NOMO-1 treated with dmso at 0.1 percent for 144 hours (cell line): ENCODE measurements around the gene COLEC11.
"Not testable (repeated sequence)": the region's sequence is repeated elsewhere in the genome, so short reads cannot be mapped to it uniquely, and the experiment has no call there.

ENCODE experiments used
- DNase-seq: peaks from one replicate; lab custom pipeline; 2025; ENCODE audit not compliant: unreplicated experiment; lab: John Stamatoyannopoulos, UW

The COLEC11 gene

DNA sequence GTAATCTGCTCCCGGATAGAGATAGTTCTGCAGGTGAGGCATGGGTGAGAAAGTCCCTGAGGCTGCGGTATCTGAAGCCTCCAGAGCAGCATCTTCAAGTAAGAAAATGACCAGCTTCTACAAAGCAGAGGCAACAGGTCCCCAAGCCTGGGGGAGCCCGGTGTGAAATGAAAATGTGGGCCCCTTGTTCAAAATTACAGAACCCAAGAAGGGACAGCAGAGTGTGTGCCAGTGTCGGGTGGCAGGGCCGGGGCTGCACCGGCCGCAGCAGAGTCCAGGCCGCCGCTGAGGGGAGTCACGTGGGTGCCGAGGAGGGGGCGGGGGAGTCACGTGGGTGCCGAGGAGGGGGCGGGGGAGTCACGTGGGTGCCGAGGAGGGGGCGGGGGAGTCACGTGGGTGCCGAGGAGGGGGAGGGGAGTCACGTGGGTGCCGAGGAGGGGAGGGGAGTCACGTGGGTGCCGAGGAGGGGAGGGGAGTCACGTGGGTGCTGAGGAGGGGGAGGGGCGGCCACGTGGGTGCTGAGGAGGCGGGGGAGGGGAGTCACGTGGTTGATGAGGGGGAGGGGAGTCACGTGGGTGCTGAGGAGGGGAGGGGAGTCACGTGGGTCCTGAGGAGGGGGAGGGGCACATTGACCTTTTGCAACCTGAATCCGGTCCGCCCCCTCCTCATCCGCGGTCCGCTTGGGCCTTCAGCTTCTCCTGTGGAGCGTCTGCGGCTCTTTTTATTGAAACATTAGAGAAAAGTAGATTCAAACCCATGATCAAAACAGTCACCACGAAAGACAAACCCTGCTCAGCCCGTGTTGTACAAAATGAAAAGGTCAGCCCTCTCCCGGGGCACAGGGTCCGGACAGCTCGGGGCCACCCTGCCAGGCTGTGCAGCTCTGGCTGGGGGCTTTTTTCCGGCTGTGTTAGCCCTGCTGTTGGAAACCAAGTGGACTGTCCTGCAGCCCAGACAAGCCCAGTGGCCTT, 10.4 kb downstream of the COLEC11 start:
- no peak for DNase-seq

DNA sequence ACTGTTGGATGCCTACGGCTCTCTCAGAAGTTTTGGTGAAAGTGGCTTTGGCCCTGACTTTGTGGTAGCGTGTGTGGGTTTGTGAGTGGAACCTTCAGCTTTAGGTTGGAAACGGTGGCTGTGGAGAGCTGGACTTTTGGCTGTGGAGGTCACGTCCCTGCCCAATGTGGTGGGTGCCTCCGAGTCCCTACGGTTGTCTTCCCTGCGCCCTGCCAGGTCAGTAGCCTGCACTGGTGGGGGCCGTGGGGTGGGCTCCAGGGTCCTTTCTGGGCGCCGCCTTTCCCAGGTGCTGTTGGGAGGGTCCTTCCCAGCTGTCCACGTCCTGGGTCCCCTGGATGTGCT, 11.1 kb downstream of the COLEC11 start:
- DNase-seq, result no peak

DNA sequence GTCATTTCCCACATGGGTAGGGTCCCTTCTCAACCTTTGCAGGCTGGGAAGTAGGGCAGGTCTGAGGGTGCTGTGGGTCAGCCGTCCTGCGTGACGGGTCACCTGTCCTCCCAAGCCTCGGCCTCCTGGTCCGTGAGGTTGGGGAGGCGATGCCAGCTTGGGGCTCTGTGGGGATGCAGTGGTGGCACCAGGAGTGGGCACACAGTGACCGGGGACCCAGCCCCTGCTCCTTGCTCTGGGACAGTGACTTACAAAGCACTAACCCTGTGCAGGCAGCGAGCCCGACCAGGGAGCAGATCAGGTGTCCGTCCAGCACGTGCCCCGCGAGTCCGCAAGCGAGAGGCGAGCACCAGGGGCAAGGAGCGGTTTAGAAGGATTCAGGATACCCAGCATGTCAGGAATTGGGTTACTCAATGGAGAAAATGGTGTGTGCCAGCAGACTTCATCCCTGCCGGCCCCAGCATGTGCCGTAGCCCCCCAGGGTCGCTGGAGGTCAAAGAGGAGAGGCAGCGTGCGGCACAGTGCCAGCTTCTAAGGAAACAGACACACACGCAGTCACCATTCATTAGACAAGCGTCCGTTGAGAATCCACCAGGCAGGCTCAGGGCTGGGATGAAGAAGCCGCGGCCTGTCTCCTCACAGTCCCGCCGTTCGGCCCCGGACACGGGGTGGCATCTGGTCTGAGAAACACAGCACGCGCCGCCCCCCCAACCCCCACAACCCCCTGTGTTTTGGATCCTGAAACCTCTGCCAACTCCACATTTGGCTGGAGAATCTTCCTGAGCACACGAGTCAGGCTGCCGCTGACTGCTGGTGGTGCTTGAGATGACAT, 11.7 kb downstream of the COLEC11 start:
- no peak for DNase-seq

DNA sequence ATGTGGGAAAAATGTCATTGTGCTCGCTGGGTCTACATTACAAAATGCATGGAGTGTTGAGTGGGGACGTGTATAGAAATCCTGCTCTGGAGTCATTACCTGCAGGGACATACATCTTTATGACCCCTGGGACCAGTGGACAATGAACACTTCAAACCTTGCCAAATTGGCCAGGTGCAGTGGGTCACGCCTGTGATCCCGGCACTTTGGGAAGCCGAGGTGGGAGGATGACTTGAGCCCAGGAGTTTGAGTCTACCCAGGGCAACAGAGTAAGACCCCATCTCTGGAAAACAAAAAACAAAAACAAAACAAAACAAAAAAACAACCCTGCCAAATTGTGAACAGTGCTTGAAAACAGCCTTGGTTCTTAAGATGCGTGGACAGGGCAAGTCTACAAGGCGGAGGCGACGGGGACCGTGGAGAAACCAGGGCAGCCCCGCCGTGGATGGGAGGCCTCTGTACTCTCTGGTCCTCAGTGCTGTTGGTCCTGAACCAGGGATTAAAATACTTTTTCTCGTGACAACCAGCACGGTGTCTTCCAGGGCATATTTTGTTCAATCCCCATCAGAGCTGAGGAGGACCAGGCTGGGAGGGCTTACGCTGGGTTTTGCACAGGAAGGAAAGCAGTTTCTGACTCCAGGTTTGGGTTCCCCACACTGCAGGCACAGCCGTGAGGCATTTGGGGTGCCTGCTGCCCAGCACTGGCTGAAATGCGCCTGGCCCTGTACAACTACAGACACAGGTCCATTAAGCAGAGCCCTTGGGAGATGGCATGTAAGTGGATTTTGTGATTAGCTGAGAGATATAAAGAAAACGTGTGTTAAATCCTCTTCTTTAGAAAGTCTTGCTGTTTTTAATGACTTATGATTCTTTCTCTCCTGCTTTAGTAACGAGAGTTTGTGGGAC, 13.7 kb downstream of the COLEC11 start:
- no peak for DNase-seq

DNA sequence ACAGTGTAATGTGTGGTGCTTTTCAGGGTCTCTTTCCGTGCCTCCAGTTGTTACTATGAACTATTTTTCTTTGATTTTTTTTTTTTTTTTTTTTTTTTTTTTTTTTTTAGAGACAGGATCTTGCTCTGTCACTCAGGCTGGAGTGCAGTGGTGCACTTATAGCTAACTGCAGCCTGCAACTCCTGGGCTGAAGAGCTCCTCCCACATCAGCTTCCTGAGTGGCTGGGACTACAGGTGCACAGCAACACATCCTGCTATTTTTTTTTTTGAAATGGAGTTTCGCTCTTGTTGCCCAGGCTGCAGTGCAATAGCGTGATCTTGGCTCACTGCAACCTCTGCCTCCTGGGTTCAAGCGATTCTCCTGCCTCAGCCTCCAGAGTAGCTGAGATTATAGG, 14.4 kb downstream of the COLEC11 start:
- DNase-seq, result not testable (repeated sequence)

DNA sequence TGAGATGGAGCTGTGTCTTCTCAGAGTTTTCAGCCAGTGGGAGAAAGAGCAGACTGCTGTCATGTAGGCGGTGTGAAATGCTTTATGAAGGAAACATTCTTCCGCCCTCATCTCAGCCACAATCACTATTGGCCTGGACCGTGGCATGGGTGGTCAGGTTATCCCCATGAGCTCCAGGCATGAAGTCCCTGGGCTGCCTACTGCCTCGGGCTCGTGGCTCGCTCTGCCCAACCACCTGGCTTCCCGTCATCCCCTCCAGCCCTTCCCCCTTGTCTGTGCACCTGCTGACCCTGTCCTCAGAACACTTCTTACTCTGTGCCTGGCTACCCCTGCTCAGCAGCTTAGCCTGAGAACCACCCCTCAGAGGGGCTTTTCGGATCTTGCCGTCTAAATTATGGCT, 15.5 kb downstream of the COLEC11 start:
- DNase-seq, result no peak

DNA sequence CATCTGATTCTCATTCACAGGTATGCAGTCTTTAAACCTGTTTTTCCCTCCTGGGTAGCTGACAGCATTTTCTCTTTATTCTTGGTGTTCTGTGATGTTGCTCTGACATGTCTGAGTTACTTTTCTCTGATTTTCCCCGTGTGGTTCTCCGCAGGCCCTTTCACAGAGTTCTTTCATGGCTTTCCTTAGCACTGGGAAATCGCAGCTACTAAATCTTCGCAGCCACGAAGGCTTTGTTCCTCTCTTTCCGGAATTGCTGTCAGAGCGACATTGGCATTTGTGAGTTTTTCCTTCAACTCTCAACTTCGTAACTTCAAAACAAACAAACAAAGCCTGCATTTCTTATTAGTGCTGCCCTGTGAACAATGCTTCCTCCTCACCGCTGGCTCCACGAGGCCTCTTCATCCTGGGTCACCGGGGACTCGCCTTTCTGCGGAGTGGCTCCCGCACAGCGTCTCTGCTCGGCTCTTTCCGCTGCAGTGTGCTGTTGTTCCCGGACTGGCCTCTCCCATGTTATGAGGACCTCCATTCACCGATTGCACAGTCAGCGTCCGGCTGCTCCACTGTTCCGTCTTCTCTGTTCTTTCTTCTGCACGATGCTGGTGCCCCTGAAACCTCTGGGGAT, 16.1 kb downstream of the COLEC11 start:
- no peak for DNase-seq

DNA sequence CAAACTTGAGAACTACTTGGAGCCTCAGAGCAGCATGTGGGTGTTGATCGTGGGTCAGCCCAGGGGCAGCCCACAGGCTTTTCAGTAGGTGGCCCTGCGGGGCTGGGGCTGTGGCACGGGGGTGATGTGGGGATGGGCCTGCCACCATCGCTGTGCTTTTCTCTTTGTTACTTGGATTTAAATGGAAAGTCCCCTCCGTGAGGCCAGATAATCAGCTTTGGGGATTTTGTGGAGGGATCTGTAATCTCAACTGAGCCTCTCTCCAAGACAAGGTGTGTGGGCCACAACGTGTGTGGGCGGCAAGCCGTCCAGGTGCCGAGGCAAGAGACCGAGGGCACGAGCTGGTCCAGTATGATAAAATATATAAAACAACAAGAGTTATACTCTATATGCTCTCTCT, 16.7 kb downstream of the COLEC11 start:
- no peak for DNase-seq

DNA sequence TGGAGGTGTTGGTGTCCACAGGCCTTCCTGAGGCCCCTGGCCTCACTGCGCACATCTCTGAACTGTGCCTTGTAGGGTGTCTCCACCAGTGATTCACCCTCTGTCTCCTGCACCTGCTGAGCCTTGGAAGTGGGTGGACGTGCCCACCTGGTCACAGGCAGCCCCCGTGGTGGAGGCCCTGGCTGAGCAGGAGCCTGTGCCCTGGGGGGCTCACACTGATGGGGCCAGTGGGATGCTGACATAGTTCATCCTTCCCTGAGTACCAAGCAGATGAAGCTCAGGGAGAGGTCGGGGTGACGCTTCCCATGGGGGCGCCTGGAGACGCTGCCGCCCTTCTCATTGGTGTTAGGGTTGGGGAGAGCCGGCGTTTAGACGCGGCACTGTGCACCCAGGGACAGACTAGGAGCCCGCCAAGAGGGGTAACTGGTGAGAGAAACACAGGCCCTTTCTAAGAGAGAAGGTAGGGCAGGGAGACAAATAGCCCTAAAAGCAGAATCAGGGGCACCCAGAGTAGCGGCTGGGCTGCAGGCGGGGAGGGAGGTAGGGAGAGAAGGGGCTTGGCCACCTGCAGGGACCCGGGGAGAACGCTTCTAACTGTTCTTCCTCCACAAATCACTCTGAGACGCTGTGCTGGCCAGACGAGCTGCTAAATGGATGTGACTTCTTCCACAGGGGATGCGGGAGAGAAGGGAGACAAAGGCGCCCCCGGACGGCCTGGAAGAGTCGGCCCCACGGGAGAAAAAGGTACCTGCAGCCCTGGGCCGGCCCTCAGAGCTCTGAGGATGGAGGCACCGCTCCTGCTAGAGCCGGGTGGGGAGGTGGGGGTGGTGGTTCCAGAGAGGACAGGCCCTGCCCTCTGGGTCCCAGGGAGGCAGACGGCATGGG, 18.0 kb downstream of the COLEC11 start:
- DNase-seq, result no peak

DNA sequence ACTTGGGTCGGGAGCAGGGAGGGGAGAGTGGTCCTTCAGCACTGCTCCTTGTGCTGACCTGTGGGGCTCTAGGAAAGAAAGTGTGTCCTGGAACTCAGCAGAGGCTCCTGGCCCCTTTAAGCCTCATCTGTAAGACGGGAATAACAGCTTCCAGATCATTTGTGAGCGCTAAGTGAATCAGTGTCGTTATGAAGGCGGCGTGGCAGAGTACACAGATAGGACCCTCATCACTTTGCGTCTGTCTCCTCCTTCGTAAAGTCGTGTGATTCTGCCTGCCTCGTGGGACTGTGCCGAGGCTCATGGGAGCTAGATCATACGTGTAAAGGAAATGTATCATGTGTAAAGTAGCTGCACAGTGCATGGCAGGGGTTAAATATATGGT, 18.6 kb downstream of the COLEC11 start:
- no peak for DNase-seq

DNA sequence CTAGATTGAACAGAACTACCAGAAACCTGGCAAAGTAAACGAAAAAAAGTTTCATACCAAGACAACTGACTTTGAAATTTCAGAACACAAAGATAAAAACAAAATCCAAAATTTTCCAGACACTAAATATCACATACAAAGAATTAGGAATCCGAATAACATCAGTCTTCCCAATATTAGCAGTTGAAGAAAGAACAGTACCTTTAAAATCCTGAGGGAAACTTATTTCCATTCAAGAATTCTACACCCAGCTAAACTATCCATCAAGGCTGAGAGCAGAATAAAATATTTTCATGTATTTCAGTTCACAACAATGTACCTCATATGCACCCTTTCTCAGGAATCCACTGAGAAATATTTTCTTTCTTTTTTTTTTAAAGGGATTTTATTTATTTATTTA, 19.8 kb downstream of the COLEC11 start:
- DNase-seq, result not testable (repeated sequence)

DNA sequence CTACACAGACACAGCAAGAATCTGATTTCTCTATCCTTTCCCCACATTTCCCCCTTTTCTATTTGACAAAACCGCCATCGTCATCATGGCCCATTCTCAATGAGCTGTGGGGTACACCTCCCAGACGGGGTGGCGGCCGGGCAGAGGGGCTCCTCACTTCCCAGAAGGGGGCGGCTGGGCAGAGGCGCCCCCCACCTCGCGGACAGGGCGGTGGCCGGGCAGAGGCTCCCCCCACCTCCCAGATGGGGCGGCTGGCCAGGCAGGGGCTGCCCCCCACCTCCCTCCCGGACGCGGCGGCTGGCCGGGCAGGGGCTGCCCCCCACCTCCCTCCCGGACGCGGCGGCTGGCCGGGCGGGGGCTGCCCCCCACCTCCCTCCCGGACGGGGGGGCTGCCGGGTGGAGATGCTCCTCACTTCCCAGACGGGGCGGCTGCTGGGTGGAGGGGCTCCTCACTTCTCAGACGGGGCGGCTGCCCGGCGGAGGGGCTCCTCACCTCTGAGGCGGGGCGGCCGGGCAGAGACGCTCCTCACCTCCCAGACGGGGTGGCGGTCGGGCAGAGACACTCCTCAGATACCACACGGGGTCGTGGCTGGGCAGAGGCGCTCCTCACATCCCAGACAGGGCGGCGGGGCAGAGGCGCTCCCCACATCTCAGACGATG, 20.8 kb downstream of the COLEC11 start:
- DNase-seq, result not testable (repeated sequence)

DNA sequence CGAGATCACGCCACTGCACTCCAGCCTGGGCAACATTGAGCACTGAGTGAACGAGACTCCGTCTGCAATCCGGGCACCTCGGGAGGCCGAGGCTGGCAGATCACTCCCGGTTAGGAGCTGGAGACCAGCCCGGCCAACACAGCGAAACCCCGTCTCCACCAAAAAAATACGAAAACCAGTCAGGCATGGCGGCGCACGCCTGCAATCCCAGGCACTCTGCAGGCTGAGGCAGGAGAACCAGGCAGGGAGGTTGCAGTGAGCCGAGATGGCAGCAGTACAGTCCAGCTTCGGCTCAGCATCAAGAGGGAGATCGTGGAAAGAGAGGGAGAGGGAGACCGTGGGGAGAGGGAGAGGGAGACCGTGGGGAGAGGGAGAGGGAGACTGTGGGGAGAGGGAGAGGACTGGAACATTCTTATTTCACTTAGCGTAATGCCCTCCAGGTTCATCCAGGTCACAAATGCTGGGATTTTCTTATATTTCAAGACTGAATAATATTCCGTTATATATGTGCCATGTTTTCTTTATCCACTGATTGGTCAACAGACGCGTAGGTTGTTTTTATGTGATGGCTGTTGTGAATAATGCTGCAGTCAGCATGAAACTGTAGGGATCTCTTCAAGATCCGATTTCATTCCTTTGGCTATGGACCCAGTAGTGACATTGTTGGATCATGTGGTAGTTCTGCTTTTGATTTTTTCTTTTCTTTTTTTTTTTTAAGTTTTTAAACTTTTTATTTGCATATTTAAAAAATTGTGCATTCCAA, 21.7 kb downstream of the COLEC11 start:
- not testable (repeated sequence) for DNase-seq

DNA sequence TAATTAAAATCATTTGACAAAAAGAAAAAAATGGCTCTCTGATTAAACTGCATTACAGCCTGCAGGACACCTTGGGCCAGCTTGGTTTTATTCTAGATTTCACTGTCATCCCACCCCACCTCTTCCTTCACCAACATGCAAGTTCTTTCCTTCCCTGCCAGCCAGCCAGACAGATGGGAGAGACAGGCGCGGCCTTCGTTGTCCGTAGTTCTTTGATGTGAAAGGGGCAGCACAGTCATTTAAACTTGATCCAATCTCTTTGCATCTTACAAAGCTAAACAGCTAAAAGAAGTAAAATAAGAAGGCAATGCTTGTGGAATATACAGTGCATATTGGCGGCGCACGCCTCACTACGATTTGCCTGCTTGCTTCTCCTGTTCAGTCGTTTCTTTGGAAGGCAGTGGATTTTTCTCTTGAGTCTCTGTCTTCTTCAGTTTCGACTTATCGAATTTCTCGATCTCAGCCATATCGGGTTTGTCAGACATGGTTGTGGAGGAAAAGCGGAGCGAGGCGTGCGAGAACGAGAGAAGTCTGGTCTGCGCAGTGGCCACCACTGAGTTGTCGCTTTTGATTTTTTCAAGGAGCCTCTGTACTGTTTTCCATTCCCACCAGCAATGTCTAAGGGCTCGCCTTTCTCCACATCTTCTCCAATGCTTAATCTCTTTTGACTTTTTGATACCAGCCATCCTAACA, 22.4 kb downstream of the COLEC11 start:
- no peak for DNase-seq

DNA sequence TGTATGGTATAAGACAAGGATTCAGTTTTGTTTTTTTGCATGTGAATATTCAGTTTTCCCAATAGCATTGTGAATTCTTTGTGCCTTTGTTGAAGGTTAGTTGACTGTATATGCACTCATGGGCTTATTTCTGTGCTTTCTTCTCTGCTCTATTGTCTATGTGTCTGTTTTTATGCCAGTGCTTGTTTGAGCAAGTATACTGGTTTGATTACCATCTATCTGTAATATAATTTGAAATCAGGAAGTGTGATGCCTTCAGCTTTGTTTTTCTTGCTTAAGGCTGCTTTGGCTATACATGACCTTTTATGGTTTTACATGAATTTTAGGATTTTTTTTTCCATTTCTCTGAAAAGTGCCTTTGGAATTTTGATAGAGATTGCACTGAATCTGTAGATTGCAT, 23.5 kb downstream of the COLEC11 start:
- DNase-seq, result no peak

DNA sequence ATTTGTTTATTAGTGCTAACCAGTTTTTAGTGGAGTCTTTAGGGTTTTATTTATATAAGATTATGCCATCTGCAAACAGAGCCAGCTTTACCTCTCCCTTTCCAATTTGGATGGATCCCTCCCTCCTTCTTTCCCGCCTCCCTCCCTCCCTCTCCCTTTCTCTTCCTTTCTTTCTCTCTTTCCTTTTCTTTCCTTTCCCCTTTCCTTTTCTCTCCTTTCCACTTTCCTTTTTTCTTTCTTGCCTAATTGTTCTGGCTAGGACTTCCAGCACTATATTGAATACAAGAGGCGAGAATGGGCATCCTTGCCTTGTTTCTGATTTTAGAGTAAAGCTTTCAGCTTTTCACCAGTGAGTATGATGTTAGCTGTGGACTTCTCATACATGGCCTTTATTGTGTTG, 24.1 kb downstream of the COLEC11 start:
- no peak for DNase-seq

DNA sequence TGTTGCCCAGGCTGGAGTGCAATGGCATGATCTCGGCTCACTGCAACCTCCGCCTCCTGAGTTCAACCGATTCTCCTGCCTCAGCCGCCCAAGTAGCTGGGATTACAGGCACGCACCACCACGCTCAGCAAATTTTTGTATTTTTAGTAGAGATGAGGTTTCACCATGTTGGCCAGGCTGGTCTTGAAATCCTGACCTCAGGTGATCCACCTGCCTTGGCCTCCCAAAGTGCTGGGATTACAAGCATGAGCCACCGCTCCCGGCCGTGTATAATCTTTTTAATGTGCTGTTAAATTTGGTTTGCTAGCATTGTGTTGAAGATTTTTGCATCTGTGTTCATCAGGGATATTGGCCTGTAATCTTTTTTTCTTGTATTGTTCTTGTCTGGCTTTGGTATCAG, 24.7 kb downstream of the COLEC11 start:
- not testable (repeated sequence) for DNase-seq

DNA sequence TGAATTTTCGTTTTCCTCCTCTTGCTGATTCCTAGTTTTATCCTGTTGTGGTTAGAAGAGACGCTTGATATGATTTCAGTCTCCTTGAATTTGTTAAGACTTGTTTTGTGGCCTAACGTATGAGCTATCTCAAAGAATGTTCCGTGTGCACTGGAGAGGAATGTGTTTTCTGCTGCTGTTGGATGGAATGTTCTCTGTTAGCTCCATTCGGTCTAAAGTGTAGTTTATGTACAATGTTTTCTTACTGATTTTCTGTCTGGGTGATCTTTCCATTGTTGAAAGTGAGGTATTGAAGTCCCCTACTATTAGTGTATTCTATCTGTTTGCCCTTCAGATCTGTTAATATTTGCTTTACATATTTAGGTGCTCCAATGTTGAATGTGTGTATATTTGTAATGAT, 25.9 kb downstream of the COLEC11 start:
- DNase-seq, result no peak
